ENCODE data around the gene CXCL10. TPM values are rescaled to one million over a fixed set of nuclear protein-coding genes. Genes with fewer than 3 reads are reported as not detected.

Gene CXCL10
- total RNA-seq, 1 donor from 2014 or later = not detected

- Mint-ChIP-seq H3K36me3 (ENCODE audit: insufficient read depth) (no peaks in the 10 kb centered on the region), H3K27ac (no peak overlapping the region), H3K27me3 (no peaks in the 10 kb centered on the region), H3K4me1 (ENCODE audit: low read depth) (peaks cover 7% of the 10 kb centered on the region), H3K9me3 (ENCODE audit: low read depth) (peaks cover 6% of the 10 kb centered on the region), H3K4me3 (ENCODE audit: low read depth) (no peak overlapping the region)
- no peak for TF ChIP-seq CTCF (IDR thresholded peaks at IDR 0.05; ENCODE audit: unreplicated experiment)
- no peak for DNase-seq (ENCODE audit: low spot score, unreplicated experiment)
Measured at GRCh38 chr4:76061421-76061820, 38.1 kb upstream of the CXCL10 start.

GRCh38 chr4:76060506-76060905 lies 37.2 kb upstream of the CXCL10 start:
- H3K4me1 Mint-ChIP-seq (ENCODE audit: low read depth) = peaks cover 11% of the 10 kb centered on the region
- H3K27me3 Mint-ChIP-seq = no peaks in the 10 kb centered on the region
- DNase-seq (ENCODE audit: low spot score, unreplicated experiment) = no peak
- no peaks in the 10 kb centered on the region for H3K36me3 Mint-ChIP-seq (ENCODE audit: insufficient read depth)
- no peak overlapping the region for H3K4me3 Mint-ChIP-seq (ENCODE audit: low read depth)
- no peak for TF ChIP-seq CTCF (IDR thresholded peaks at IDR 0.05; ENCODE audit: unreplicated experiment)
- no peak overlapping the region for H3K27ac Mint-ChIP-seq
- H3K9me3 Mint-ChIP-seq (ENCODE audit: low read depth) = peaks cover 6% of the 10 kb centered on the region

GRCh38 chr4:76059750-76060149 lies 36.5 kb upstream of the CXCL10 start:
- no peaks in the 10 kb centered on the region for H3K36me3 Mint-ChIP-seq (ENCODE audit: insufficient read depth)
- DNase-seq (ENCODE audit: low spot score, unreplicated experiment) = no peak
- peaks cover 17% of the 10 kb centered on the region for H3K4me1 Mint-ChIP-seq (ENCODE audit: low read depth)
- H3K4me3 Mint-ChIP-seq (ENCODE audit: low read depth) = no peak overlapping the region
- TF ChIP-seq CTCF (IDR thresholded peaks at IDR 0.05; ENCODE audit: unreplicated experiment) = no peak
- H3K27ac Mint-ChIP-seq = no peak overlapping the region
- peaks cover 6% of the 10 kb centered on the region for H3K9me3 Mint-ChIP-seq (ENCODE audit: low read depth)
- H3K27me3 Mint-ChIP-seq = no peaks in the 10 kb centered on the region

GRCh38 chr4:76058888-76059426 lies 35.7 kb upstream of the CXCL10 start:
- Mint-ChIP-seq H3K27ac (peak overlapping the region; percentile 85), H3K27me3 (no peaks in the 10 kb centered on the region), H3K36me3 (ENCODE audit: insufficient read depth) (no peaks in the 10 kb centered on the region), H3K4me1 (ENCODE audit: low read depth) (peaks cover 18% of the 10 kb centered on the region), H3K4me3 (ENCODE audit: low read depth) (no peak overlapping the region), H3K9me3 (ENCODE audit: low read depth) (peaks cover 6% of the 10 kb centered on the region)
- TF ChIP-seq CTCF (IDR thresholded peaks at IDR 0.05; ENCODE audit: unreplicated experiment) = no peak
- no peak for DNase-seq (ENCODE audit: low spot score, unreplicated experiment)

DNA sequence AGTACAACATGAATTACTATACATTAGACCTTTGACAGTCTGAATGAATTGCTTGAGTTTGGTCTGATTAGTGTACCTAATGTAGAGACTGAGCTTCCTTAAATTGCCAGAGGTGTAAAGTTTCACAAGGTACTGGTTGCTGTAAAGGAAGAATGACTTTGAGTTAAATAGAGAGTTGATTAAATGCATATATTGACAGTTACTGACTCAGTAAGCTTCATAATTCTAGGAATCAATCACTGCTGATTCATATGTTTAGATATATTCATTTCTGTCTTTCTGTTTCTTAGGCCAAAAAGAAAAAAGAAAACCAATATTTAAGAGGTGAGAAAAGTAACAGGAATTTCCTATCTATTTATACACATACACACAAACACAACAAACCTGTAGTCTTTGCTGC lies 35.0 kb upstream of the CXCL10 start:
- Mint-ChIP-seq H3K4me1 (ENCODE audit: low read depth) (peaks cover 22% of the 10 kb centered on the region), H3K9me3 (ENCODE audit: low read depth) (peaks cover 6% of the 10 kb centered on the region), H3K27me3 (no peaks in the 10 kb centered on the region), H3K36me3 (ENCODE audit: insufficient read depth) (no peaks in the 10 kb centered on the region), H3K27ac (no peak overlapping the region), H3K4me3 (ENCODE audit: low read depth) (no peak overlapping the region)
- no peak for TF ChIP-seq CTCF (IDR thresholded peaks at IDR 0.05; ENCODE audit: unreplicated experiment)
- no peak for DNase-seq (ENCODE audit: low spot score, unreplicated experiment)

Measured in progenitor cell of endocrine pancreas (in vitro differentiated cells).